Glomerular endothelial cell (primary cell): ENCODE results near the gene ATP1A2. TPM values are rescaled to one million over a fixed set of nuclear protein-coding genes. Genes with fewer than 3 reads are reported as not detected.

ENCODE experiments used
- DNase-seq: peaks from one replicate; pipeline ENCODE4 v3.0.0-alpha.2; 2011; ENCODE audit warnings: low read depth, low spot score; ENCODE audit errors: extremely low read depth
- total RNA-seq: library from RNA; depleted of rRNA; stranded (reverse); fragments of >200 nt; gene quantifications from 2 replicates; pipeline ENCODE4 v1.2.3, GENCODE V29; 2015

The ATP1A2 gene
- total RNA-seq, result not detected in 2 replicates

- DNase-seq, result no peak
Measured at GRCh38 chr1:160115545-160116282, at the start of gene ATP1A2. Gene ATP1A2 (plus strand): TSS chr1:160115759. CDS start chr1:160115862, 103 bp downstream.

GRCh38 chr1:160066829-160067745, 48.5 kb upstream of the ATP1A2 start:
- DNase-seq, result no peak

DNA sequence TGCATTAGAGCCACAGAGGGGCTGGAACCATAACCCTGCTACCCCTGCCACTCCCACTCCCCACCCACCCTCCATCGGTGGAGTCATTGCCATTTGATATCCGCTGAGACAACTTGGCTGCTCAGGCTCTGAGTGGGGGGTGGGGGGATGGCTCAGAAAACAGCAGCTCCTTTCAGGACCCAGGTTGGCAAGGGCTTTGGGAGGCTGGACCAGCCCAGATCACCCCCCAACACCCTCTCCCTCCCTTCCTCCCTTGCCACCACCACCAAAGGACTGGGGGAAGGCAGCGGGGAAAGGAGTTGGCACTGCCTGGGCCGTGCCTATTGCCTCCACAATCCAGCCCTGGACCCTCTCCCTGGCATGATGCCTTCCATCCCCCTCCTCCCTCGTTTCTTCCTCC, 47.3 kb upstream of the ATP1A2 start:
- no peak for DNase-seq

DNA sequence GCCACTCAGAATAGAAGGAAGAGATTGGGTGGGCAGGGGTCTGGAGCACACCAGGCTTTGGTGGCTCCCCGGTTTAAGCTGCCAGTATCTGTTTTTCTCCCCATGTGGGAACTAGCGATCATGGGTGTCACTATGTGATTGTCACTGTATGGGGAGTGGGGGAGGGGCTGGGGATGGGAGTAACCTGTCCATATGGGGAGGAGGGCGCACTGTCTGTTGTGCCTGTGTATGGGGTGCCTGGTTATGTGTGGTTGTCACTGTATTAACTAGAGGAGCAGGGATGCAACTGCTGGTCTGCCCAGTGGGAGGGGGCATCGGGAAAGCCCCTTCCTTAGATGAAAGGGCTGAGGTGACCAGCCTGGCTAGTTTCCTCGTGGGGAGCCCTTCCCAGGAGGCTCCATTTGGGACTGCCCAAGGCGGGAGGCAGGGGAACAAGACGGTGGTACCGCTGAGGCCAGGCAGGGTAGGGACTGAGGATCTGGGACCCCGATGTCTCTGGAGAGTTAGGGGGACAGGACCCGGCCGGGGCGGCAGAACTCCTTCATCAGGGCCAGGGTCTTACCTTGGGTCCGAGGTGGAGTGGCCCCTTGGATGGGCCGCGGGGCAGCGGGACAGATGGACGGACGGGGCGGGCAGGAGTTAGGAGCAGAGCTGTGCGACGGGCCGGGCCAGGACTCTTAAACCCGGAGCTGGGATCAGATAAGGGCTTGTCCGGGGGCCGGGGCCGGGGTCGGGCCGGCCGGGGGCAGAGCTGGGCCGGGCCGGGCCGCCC, 45.9 kb upstream of the ATP1A2 start, which contains the start of gene KCNJ10:
KCNJ10 (minus strand) TSS at position 701 of the 772 bp plus-strand sequence. CDS start 27,628 bp downstream, outside the sequence.
- no peak for DNase-seq

- DNase-seq, result no peak
Measured at GRCh38 chr1:160070243-160071163, 45.1 kb upstream of the ATP1A2 start.

GRCh38 chr1:160071289-160071688, 44.3 kb upstream of the ATP1A2 start:
- no peak for DNase-seq

DNA sequence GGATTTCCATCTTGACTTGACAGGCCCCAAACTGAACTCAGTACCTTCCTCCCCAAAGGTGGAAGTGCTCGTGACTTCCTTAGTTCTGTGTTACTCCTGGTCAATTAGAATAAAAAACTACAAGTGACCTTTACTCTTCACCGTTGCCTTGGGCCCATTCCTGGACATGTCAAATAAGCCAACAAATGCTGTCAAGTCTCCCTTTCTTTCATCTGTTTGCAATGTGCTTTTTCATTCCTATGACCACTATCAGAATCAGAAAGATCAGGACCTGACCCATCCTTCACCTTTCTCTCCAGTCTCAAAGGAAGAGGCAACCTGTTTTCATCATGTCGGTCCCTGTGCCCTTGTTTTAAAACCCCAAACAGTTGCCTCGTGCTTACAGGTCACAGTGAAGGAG, 40.7 kb upstream of the ATP1A2 start:
- no peak for DNase-seq

GRCh38 chr1:160075836-160076235, 39.7 kb upstream of the ATP1A2 start:
- no peak for DNase-seq

DNA sequence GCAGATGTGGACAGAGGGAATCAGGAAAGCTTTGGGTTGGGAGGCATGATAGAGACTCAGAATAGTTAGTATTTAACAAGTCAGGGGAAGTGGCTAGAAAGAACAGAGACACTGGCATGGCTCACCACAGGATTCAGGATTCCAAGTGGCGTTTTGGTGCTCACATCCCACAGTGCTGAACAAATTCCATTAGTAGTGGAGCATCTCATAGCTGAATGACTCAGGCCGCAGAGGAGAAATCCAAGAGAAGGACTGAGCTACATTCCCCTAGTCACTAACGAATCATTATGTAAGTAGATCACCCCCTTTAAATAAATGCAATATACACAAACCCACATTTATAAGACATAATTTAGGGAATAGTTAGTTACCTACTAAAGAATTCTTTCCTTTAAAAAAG, 39.3 kb upstream of the ATP1A2 start:
- DNase-seq, result no peak

DNA sequence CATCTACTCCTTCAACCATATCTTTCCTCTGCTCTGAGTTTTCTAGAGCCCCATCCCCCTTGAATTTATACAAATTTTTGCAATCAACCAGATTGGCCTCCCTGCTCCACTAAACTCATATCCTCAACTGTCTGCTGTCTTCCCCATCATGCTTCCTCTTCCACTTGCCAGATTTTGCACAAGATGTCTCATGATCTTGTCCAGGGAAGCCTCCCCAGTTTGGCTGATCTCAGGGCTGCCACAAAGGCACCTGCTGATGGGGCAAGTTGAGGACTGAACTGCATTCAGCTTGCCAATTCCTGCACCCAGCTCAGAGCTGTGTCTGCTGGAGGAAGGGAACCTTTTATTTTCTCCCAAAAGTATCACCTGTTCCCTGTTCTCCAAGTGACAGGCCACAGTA, 38.1 kb upstream of the ATP1A2 start:
- DNase-seq, result no peak

GRCh38 chr1:160078512-160079195, 36.9 kb upstream of the ATP1A2 start:
- no peak for DNase-seq

DNA sequence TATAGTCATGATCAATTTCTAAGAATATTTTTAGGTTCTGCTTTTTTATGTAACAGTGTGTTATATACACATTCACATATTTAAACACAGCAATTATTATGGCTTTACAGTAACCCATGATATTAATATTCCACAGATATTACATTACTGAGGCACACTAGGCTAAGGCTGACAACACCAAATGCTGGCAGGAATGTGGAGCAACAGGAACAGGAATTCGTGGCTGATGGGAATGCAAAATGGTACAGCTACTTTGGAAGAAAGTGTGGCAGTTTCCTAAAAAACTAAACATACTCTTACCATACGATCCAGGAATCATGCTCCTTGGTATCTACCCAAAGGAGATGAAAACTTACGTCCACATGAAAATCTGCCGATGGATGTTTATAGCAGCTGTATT, 36.1 kb upstream of the ATP1A2 start:
- no peak for DNase-seq

- DNase-seq, result no peak
Measured at GRCh38 chr1:160080381-160081100, 35.0 kb upstream of the ATP1A2 start.

- DNase-seq, result no peak
Measured at GRCh38 chr1:160081261-160081936, 34.2 kb upstream of the ATP1A2 start, which contains the start of gene KCNJ9. Gene KCNJ9 (plus strand): TSS chr1:160081538. CDS start chr1:160084031, 2,493 bp downstream.

- no peak for DNase-seq
Measured at GRCh38 chr1:160082487-160082886, 33.1 kb upstream of the ATP1A2 start.

- no peak for DNase-seq
Measured at GRCh38 chr1:160082926-160083325, 32.6 kb upstream of the ATP1A2 start.

- no peak for DNase-seq
Measured at GRCh38 chr1:160083968-160084770, 31.4 kb upstream of the ATP1A2 start.
